ENCODE measurements around the gene APMAP. TPM values are rescaled to one million over a fixed set of nuclear protein-coding genes. Genes with fewer than 3 reads are reported as not detected.

Gene APMAP
- total RNA-seq, 1 experiment from 2014 or later = 82.7 TPM

DNA sequence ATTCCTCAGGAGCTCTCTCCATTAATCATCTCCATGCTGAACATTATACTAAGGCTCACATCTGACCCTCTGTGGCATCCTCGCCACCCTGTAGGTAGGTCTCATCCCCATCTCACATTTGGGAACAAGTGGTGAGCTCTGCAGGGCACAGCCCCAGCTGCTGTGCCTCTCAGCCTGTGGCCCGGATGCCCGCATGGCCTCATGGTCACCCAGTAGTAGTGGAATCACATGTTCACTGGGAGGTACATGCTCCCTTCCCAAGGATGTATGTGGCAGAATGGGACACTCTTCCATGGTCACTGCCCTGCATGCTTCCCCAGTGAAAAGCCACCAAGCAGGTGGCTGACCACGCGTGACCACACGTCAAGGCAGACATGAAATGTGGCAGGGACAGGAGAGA, 26.3 kb upstream of the APMAP start:
- POLR2A ChIA-PET = no interaction called here
- DNase-seq (ENCODE audit: low read depth, low spot score) = no peak

GRCh38 chr20:25018425-25018824, 25.9 kb upstream of the APMAP start:
- ChIA-PET CTCF (no interaction called here), POLR2A (no interaction called here), RAD21 (ENCODE audit: low non-redundant PET in 1 of 2, low total read pairs in 2 of 2, uncharacterized antibody in 2 of 2, unreplicated experiment in 2 of 2) (no interaction called here)
- Histone ChIP-seq H3K27ac (ENCODE audit: low read depth, low read length) (no peak overlapping the region), H3K27me3 (ENCODE audit: insufficient read depth, low read length) (no peaks in the 10 kb centered on the region), H4K20me1 (ENCODE audit: insufficient read depth) (no peaks in the 10 kb centered on the region), H3K4me3 (replicated peaks in 1 of 2; ENCODE audit: low read depth in 1 of 2, low read length in 2 of 2) (no peak overlapping the region), H3K4me1 (ENCODE audit: control insufficient read depth in 1 of 2, insufficient read depth in 2 of 2, low read length in 2 of 2) (peaks cover 12 to 17% of the 10 kb centered on the region in 2 experiments), H3K9me3 (ENCODE audit: control insufficient read depth in 1 of 2, insufficient read depth in 1 of 2, low read depth in 1 of 2, low read length in 2 of 2) (no peaks in the 10 kb centered on the region), H3K9me2 (ENCODE audit: insufficient read depth) (no peaks in the 10 kb centered on the region), H2AFZ (ENCODE audit: low read depth, low read length, poor library complexity, severe bottlenecking) (no peak overlapping the region), H3K79me2 (ENCODE audit: insufficient read depth, low read length) (no peaks in the 10 kb centered on the region), H3K9ac (ENCODE audit: low read length) (no peak overlapping the region), H3K36me3 (ENCODE audit: control insufficient read depth in 1 of 2, insufficient read depth in 2 of 2, low read length in 2 of 2) (no peaks in the 10 kb centered on the region), H3K4me2 (ENCODE audit: low read length) (no peak overlapping the region)
- no peak for TF ChIP-seq CBX3 (IDR thresholded peaks at IDR 0.05; ENCODE audit: low read depth)
- no peak for TF ChIP-seq CEBPB (IDR thresholded peaks at IDR 0.05; ENCODE audit: low read depth)
- no peak for TF ChIP-seq RAD21 (IDR thresholded peaks at IDR 0.05; ENCODE audit: low read depth)
- no peak for TF ChIP-seq TCF7L2 (IDR thresholded peaks at IDR 0.05; ENCODE audit: borderline replicate concordance, extremely low read depth, insufficient read depth, insufficient read length)
- no peak for TF ChIP-seq ZNF274 (IDR thresholded peaks at IDR 0.05; ENCODE audit: low read depth, low read length)
- no peak for TF ChIP-seq SP1 (IDR thresholded peaks at IDR 0.05; ENCODE audit: low read depth)
- TF ChIP-seq POLR2AphosphoS5 (IDR thresholded peaks at IDR 0.05; ENCODE audit: low read depth, low read length) = no peak
- intact Hi-C loops (cut with micrococcal nuclease) = no loop called here
- ATAC-seq (no peak), DNase-seq (ENCODE audit: low read depth, low spot score) (no peak)
- BruUV-seq (replicated peaks) = no TSS peak

More for the DNA sequence above, 26.3 kb upstream of the APMAP start:
- TF ChIP-seq EZH2 (IDR thresholded peaks at IDR 0.05) (no peak), SIN3A (IDR thresholded peaks at IDR 0.05; ENCODE audit: low read depth) (no peak), TCF7L2 (IDR thresholded peaks at IDR 0.05; ENCODE audit: borderline replicate concordance, extremely low read depth, insufficient read depth, insufficient read length) (no peak), ELF1 (IDR thresholded peaks at IDR 0.05; ENCODE audit: borderline replicate concordance, low read depth) (no peak), CBX3 (IDR thresholded peaks at IDR 0.05; ENCODE audit: low read depth) (no peak), RAD21 (IDR thresholded peaks at IDR 0.05; ENCODE audit: low read depth) (no peak), SRF (IDR thresholded peaks at IDR 0.05; ENCODE audit: low read depth) (no peak), EZH2phosphoT487 (IDR thresholded peaks at IDR 0.05; ENCODE audit: borderline replicate concordance) (no peak), SP1 (IDR thresholded peaks at IDR 0.05; ENCODE audit: low read depth) (no peak), POLR2AphosphoS5 (IDR thresholded peaks at IDR 0.05; ENCODE audit: low read depth, low read length) (no peak), ZFX (IDR thresholded peaks at IDR 0.05) (no peak), FOSL1 (IDR thresholded peaks at IDR 0.05; ENCODE audit: low read depth) (no peak)
- Histone ChIP-seq H4K20me1 (ENCODE audit: insufficient read depth) (no peaks in the 10 kb centered on the region), H3K9ac (ENCODE audit: low read length) (no peak overlapping the region), H3K9me3 (ENCODE audit: control insufficient read depth in 1 of 2, insufficient read depth in 1 of 2, low read depth in 1 of 2, low read length in 2 of 2) (no peaks in the 10 kb centered on the region), H3K9me2 (ENCODE audit: insufficient read depth) (no peaks in the 10 kb centered on the region), H2AFZ (ENCODE audit: low read depth, low read length, poor library complexity, severe bottlenecking) (no peak overlapping the region), H3K27ac (ENCODE audit: low read depth, low read length) (no peak overlapping the region), H3K27me3 (ENCODE audit: insufficient read depth, low read length) (no peaks in the 10 kb centered on the region), H3K79me2 (ENCODE audit: insufficient read depth, low read length) (no peaks in the 10 kb centered on the region), H3K36me3 (ENCODE audit: control insufficient read depth in 1 of 2, insufficient read depth in 2 of 2, low read length in 2 of 2) (no peaks in the 10 kb centered on the region), H3K4me1 (ENCODE audit: control insufficient read depth in 1 of 2, insufficient read depth in 2 of 2, low read length in 2 of 2) (peaks cover 12 to 17% of the 10 kb centered on the region in 2 experiments), H3K4me2 (ENCODE audit: low read length) (no peak overlapping the region), H3K4me3 (replicated peaks in 1 of 2; ENCODE audit: low read depth in 1 of 2, low read length in 2 of 2) (no peak overlapping the region)
- intact Hi-C loops (cut with micrococcal nuclease) = no loop called here
- RAD21 ChIA-PET (ENCODE audit: low non-redundant PET in 1 of 2, low total read pairs in 2 of 2, uncharacterized antibody in 2 of 2, unreplicated experiment in 2 of 2) = no interaction called here
- CTCF ChIA-PET = no interaction called here
- ATAC-seq = no peak
- no TSS peak for BruUV-seq (replicated peaks)
